KOPT-K1 (cell line): Measurements from ENCODE around the gene TBC1D9B.

Experiments used
- H3K27ac ChIP-seq: fragments of 200-600 bp; sonication (generic); 2 replicates; pipeline ENCODE4 v1.5.1; 2016; ENCODE audit warnings: antibody characterized with exemption, mild to moderate bottlenecking, low read depth, low read length; ENCODE audit not compliant: poor library complexity, severe bottlenecking
- H3K36me3 ChIP-seq: fragments of 200-600 bp; sonication (generic); 2 replicates; pipeline ENCODE4 v1.5.1; 2017; ENCODE audit warnings: antibody characterized with exemption, mild to moderate bottlenecking, low read length, moderate library complexity; ENCODE audit not compliant: insufficient read depth
- H3K9me3 ChIP-seq: fragments of 200-600 bp; sonication (generic); 2 replicates; pipeline ENCODE4 v1.5.1; 2017; ENCODE audit warnings: antibody characterized with exemption, low read length, mild to moderate bottlenecking; ENCODE audit not compliant: insufficient read depth, poor library complexity, severe bottlenecking

TBC1D9B gene

GRCh38 chr5:179833056-179833708 is 74.5 kb downstream of the TBC1D9B start:
- no peak overlapping the region for H3K27ac ChIP-seq
- H3K9me3 ChIP-seq = peaks cover 7% of the 10 kb centered on the region
- peaks cover 71% of the 10 kb centered on the region for H3K36me3 ChIP-seq

GRCh38 chr5:179832039-179832745 is 75.5 kb downstream of the TBC1D9B start:
- Histone ChIP-seq H3K36me3 (peaks cover 61% of the 10 kb centered on the region), H3K9me3 (peaks cover 7% of the 10 kb centered on the region), H3K27ac (no peak overlapping the region)

- Histone ChIP-seq H3K36me3 (peaks cover 64% of the 10 kb centered on the region), H3K27ac (no peak overlapping the region), H3K9me3 (peaks cover 7% of the 10 kb centered on the region)
These were observed 76.8 kb downstream of the TBC1D9B start for GRCh38 chr5:179830818-179831468.

- no peak overlapping the region for H3K27ac ChIP-seq
- peaks cover 7% of the 10 kb centered on the region for H3K9me3 ChIP-seq
- H3K36me3 ChIP-seq = peaks cover 72% of the 10 kb centered on the region
These were observed 77.8 kb downstream of the TBC1D9B start for GRCh38 chr5:179829732-179830435.

- Histone ChIP-seq H3K36me3 (peaks cover 79% of the 10 kb centered on the region), H3K27ac (no peak overlapping the region), H3K9me3 (peaks cover 7% of the 10 kb centered on the region)
These were observed 78.8 kb downstream of the TBC1D9B start for GRCh38 chr5:179828756-179829421.

- peaks cover 77% of the 10 kb centered on the region for H3K36me3 ChIP-seq
- peak overlapping the region; percentile 63 for H3K27ac ChIP-seq
- H3K9me3 ChIP-seq = peaks cover 7% of the 10 kb centered on the region
These were observed 80.0 kb downstream of the TBC1D9B start for GRCh38 chr5:179827680-179828079.

GRCh38 chr5:179825655-179826182 is 82.0 kb downstream of the TBC1D9B start:
- H3K36me3 ChIP-seq = peaks cover 62% of the 10 kb centered on the region
- H3K27ac ChIP-seq = no peak overlapping the region
- peaks cover 4% of the 10 kb centered on the region for H3K9me3 ChIP-seq

GRCh38 chr5:179824745-179825112 is 83.0 kb downstream of the TBC1D9B start:
- H3K27ac ChIP-seq = no peak overlapping the region
- peaks cover 52% of the 10 kb centered on the region for H3K36me3 ChIP-seq
- H3K9me3 ChIP-seq = no peaks in the 10 kb centered on the region

- Histone ChIP-seq H3K36me3 (peaks cover 49% of the 10 kb centered on the region), H3K27ac (no peak overlapping the region), H3K9me3 (no peaks in the 10 kb centered on the region)
These were observed 83.6 kb downstream of the TBC1D9B start for GRCh38 chr5:179823937-179824744.

GRCh38 chr5:179822444-179822990 is 85.2 kb downstream of the TBC1D9B start:
- Histone ChIP-seq H3K36me3 (peaks cover 44% of the 10 kb centered on the region), H3K27ac (no peak overlapping the region), H3K9me3 (no peaks in the 10 kb centered on the region)

GRCh38 chr5:179822059-179822432 is 85.7 kb downstream of the TBC1D9B start:
- peaks cover 43% of the 10 kb centered on the region for H3K36me3 ChIP-seq
- no peak overlapping the region for H3K27ac ChIP-seq
- no peaks in the 10 kb centered on the region for H3K9me3 ChIP-seq

- Histone ChIP-seq H3K27ac (peak overlapping the region; percentile 80), H3K9me3 (no peaks in the 10 kb centered on the region), H3K36me3 (peaks cover 38% of the 10 kb centered on the region)
These were observed 86.2 kb downstream of the TBC1D9B start for GRCh38 chr5:179821298-179822058.
